ENCODE data around the gene KCNK5.

Gene KCNK5

GRCh38 chr6:39215640-39216158, 13.6 kb downstream of the KCNK5 start:
- no peak for DNase-seq (ENCODE audit: low read depth)

- no peak for DNase-seq (ENCODE audit: low read depth)
Measured at GRCh38 chr6:39214846-39215639, 14.2 kb downstream of the KCNK5 start.

GRCh38 chr6:39214120-39214813, 15.0 kb downstream of the KCNK5 start:
- no peak for DNase-seq (ENCODE audit: low read depth)

- no peak for DNase-seq (ENCODE audit: low read depth)
Measured at GRCh38 chr6:39213195-39213920, 15.9 kb downstream of the KCNK5 start.

GRCh38 chr6:39211183-39211582, 18.1 kb downstream of the KCNK5 start:
- no peak for DNase-seq (ENCODE audit: low read depth)

GRCh38 chr6:39210450-39210849, 18.8 kb downstream of the KCNK5 start:
- DNase-seq (ENCODE audit: low read depth) = no peak

- no peak for DNase-seq (ENCODE audit: low read depth)
Measured at GRCh38 chr6:39209911-39210310, 19.4 kb downstream of the KCNK5 start.

GRCh38 chr6:39209360-39209811, 19.9 kb downstream of the KCNK5 start:
- DNase-seq (ENCODE audit: low read depth) = no peak

- no peak for DNase-seq (ENCODE audit: low read depth)
Measured at GRCh38 chr6:39208223-39208739, 21.0 kb downstream of the KCNK5 start.

GRCh38 chr6:39207416-39208222, 21.7 kb downstream of the KCNK5 start:
- no peak for DNase-seq (ENCODE audit: low read depth)

GRCh38 chr6:39206250-39206721, 23.0 kb downstream of the KCNK5 start:
- DNase-seq (ENCODE audit: low read depth) = no peak

GRCh38 chr6:39204646-39205244, 24.5 kb downstream of the KCNK5 start:
- no peak for DNase-seq (ENCODE audit: low read depth)

- DNase-seq (ENCODE audit: low read depth) = no peak
Measured at GRCh38 chr6:39204160-39204495, 25.1 kb downstream of the KCNK5 start.

- DNase-seq (ENCODE audit: low read depth) = no peak
Measured at GRCh38 chr6:39203436-39204159, 25.7 kb downstream of the KCNK5 start.

GRCh38 chr6:39202166-39202565, 27.1 kb downstream of the KCNK5 start:
- DNase-seq (ENCODE audit: low read depth) = no peak

- no peak for DNase-seq (ENCODE audit: low read depth)
Measured at GRCh38 chr6:39200498-39201020, 28.7 kb downstream of the KCNK5 start.

GRCh38 chr6:39199976-39200375, 29.3 kb downstream of the KCNK5 start:
- no peak for DNase-seq (ENCODE audit: low read depth)

- DNase-seq (ENCODE audit: low read depth) = no peak
Measured at GRCh38 chr6:39199231-39199940, 29.9 kb downstream of the KCNK5 start.

- no peak for DNase-seq (ENCODE audit: low read depth)
Measured at GRCh38 chr6:39198528-39198927, 30.7 kb downstream of the KCNK5 start.

Measured in activated T-cell treated with anti-CD3 and anti-CD28 coated beads for 1 hour (primary cell).